HepG2 (cell line): ENCODE measurements around the gene GMCL2. TPM values are rescaled to one million over a fixed set of nuclear protein-coding genes. Genes with fewer than 3 reads are reported as not detected.
A peak's percentile ranks its signal among the peaks of the same experiment; 100 is the strongest.

Experiments used
- ATAC-seq: fragments of 200-7000 bp; cut with Tn5 transposase; 3 replicates; pipeline ENCODE4 v1.9.1; 2020; ENCODE audit warnings: mild to moderate bottlenecking, moderate library complexity
- BruUV-seq: library from RNA; stranded (reverse); fragments of 400-500 nt; replicated peaks from 2 replicates; lab custom pipeline; 2021; lab: Mats Ljungman, UMichigan
- CTCF ChIA-PET: fragments of 300-600 bp; formaldehyde crosslinking; extraction: SDS; loops from one replicate; lab custom pipeline; 2021; ENCODE audit warnings: low total read pairs, inconsistent platforms, low intra/inter-chr PET ratio; lab: Yijun Ruan, JAX
- POLR2A ChIA-PET: fragments of 350-600 bp; sonication (Branson Sonifier 250); formaldehyde crosslinking; loops from one replicate; lab custom pipeline; 2020; ENCODE audit warnings: antibody characterized with exemption, inconsistent platforms; lab: Yijun Ruan, JAX
- DNase-seq: peaks from one replicate; pipeline ENCODE4 v3.0.0-alpha.2; 2015; ENCODE audit warnings: low spot score
- FAIRE-seq: peaks from 3 replicates; lab custom pipeline; 2011; peaks lifted over from hg19 to GRCh38; lab: Jason Lieb, UNC
- H2AFZ ChIP-seq: one replicate; pipeline ENCODE4 v1.6.1; 2011; ENCODE audit warnings: low read length, inconsistent platforms
- H3K27ac ChIP-seq: fragments of 300-600 bp; 3 replicates; pipeline ENCODE4 v1.8.0; 2011; ENCODE audit warnings: mixed run types, mild to moderate bottlenecking, mixed read lengths, low read length, inconsistent platforms; ENCODE audit not compliant: insufficient read depth; ENCODE audit errors: extremely low read length
- H3K27me3 ChIP-seq, 2 experiments: fragments of 200-600 bp in 1 of 2; 2 replicates in 1 of 2; 3 replicates in 1 of 2; pipeline versions ENCODE4 v1.6.0 to v1.8.0; 2011; ENCODE audit warnings: low read length in 2 of 2, mild to moderate bottlenecking in 2 of 2, moderate library complexity in 2 of 2, inconsistent platforms in 1 of 2; ENCODE audit not compliant: insufficient read depth in 2 of 2, control insufficient read depth in 1 of 2
- H3K36me3 ChIP-seq, 2 experiments: fragments of 200-600 bp in 1 of 2; replicated peaks in 1 of 2; 2 replicates in 1 of 2; 3 replicates in 1 of 2; pipeline versions ENCODE4 v1.5.1 to v1.8.0; 2011; ENCODE audit warnings: low read length in 2 of 2, inconsistent platforms in 1 of 2; ENCODE audit not compliant: insufficient read depth in 2 of 2, control insufficient read depth in 1 of 2
- H3K4me1 ChIP-seq: 2 replicates; pipeline ENCODE4 v1.5.1; 2012; ENCODE audit warnings: low read length, inconsistent platforms; ENCODE audit not compliant: insufficient read depth
- H3K4me2 ChIP-seq: 2 replicates; pipeline ENCODE4 v1.6.0; 2011; ENCODE audit warnings: low read depth, low read length, inconsistent platforms
- H3K4me3 ChIP-seq, 3 experiments: fragments of 200-600 bp in 1 of 3; sonication (generic), shearing (Covaris generic) in 1 of 3; replicated peaks in 1 of 3; 2 replicates each; pipeline ENCODE4 v1.5.1; 2011 to 2016; ENCODE audit warnings: low read length in 3 of 3, inconsistent platforms in 2 of 3, low read depth in 2 of 3, mild to moderate bottlenecking in 2 of 3, control low read depth in 1 of 3, mixed read lengths in 1 of 3; ENCODE audit not compliant: insufficient read depth in 1 of 3
- H3K79me2 ChIP-seq: one replicate; pipeline ENCODE4 v1.6.1; 2011; ENCODE audit warnings: low read length, inconsistent platforms; ENCODE audit not compliant: insufficient read depth
- H3K9ac ChIP-seq: 2 replicates; pipeline ENCODE4 v1.6.0; 2011; ENCODE audit warnings: mild to moderate bottlenecking, low read depth, low read length, inconsistent platforms; ENCODE audit not compliant: insufficient read depth
- H3K9me3 ChIP-seq: 2 replicates; pipeline ENCODE4 v1.5.1; 2012; ENCODE audit warnings: mild to moderate bottlenecking, low read length
- H4K20me1 ChIP-seq: 2 replicates; pipeline ENCODE4 v1.6.0; 2011; ENCODE audit warnings: inconsistent platforms, mild to moderate bottlenecking, low read length, moderate library complexity; ENCODE audit not compliant: insufficient read depth
- ATF7-NPFF ChIP-seq: sonication (generic); formaldehyde crosslinking; IDR thresholded peaks from 2 replicates; pipeline ENCODE4 v1.8.1; 2023; ENCODE audit warnings: mild to moderate bottlenecking, low read depth, missing genetic modification reagents, moderate library complexity
- ERF ChIP-seq: IDR thresholded peaks from 2 replicates; pipeline ENCODE4 v1.6.1; 2018; ENCODE audit warnings: missing biosample characterization, missing genetic modification reagents
- NBN ChIP-seq: fragments of 450-650 bp; conservative IDR thresholded peaks from 2 replicates; pipeline ENCODE4 v1.6.1; 2017
- SATB2 ChIP-seq: sonication (generic); formaldehyde crosslinking; IDR thresholded peaks from 2 replicates; pipeline ENCODE4 v1.5.0; 2020; ENCODE audit warnings: missing genetic modification reagents
- SMC3 ChIP-seq: IDR thresholded peaks from 2 replicates; pipeline ENCODE4 v1.6.1; 2011; ENCODE audit warnings: low read length, improper control_type of control experiment
- TBL1XR1 ChIP-seq: fragments of 150-350 bp; IDR thresholded peaks from 2 replicates; pipeline ENCODE4 v1.6.1; 2014; ENCODE audit warnings: borderline replicate concordance, low read length; ENCODE audit not compliant: partially characterized antibody
- ZMYM4 ChIP-seq: sonication (generic); formaldehyde crosslinking; IDR thresholded peaks from 2 replicates; pipeline ENCODE4 v1.8.1; 2023; ENCODE audit warnings: mild to moderate bottlenecking, missing genetic modification reagents
- ZNF296 ChIP-seq: sonication (generic); formaldehyde crosslinking; conservative IDR thresholded peaks from 2 replicates; pipeline ENCODE4 v1.5.0; 2020; ENCODE audit warnings: mild to moderate bottlenecking, missing genetic modification reagents
- ZNF549 ChIP-seq: sonication (generic); formaldehyde crosslinking; IDR thresholded peaks from 2 replicates; pipeline ENCODE4 v1.5.0; 2020; ENCODE audit warnings: missing genetic modification reagents
- ZNF737 ChIP-seq: sonication (generic); formaldehyde crosslinking; IDR thresholded peaks from 2 replicates; pipeline ENCODE4 v1.5.0; 2020; ENCODE audit warnings: missing genetic modification reagents, mild to moderate bottlenecking, borderline replicate concordance
- ZNF749 ChIP-seq: sonication (generic); formaldehyde crosslinking; IDR thresholded peaks from 2 replicates; pipeline ENCODE4 v1.8.0; 2022; ENCODE audit warnings: mild to moderate bottlenecking, missing genetic modification reagents, moderate library complexity, borderline replicate concordance
- ZNF788 ChIP-seq: sonication (generic); formaldehyde crosslinking; IDR thresholded peaks from 2 replicates; pipeline ENCODE4 v1.5.0; 2020; ENCODE audit warnings: mild to moderate bottlenecking, missing genetic modification reagents, borderline replicate concordance
- ZNF839 ChIP-seq: sonication (generic); formaldehyde crosslinking; IDR thresholded peaks from 2 replicates; pipeline ENCODE4 v1.4.0; 2020; ENCODE audit warnings: missing genetic modification reagents, mild to moderate bottlenecking, borderline replicate concordance
- ZUFSP ChIP-seq: sonication (generic); formaldehyde crosslinking; IDR thresholded peaks from 2 replicates; pipeline ENCODE4 v1.9.0; 2021; ENCODE audit warnings: missing genetic modification reagents, mild to moderate bottlenecking, borderline replicate concordance
- WGBS: methylation state at CpG from one replicate; pipeline ENCODE4 v1.1.6; 2017; ENCODE audit warnings: low lambda C conversion rate; 5-methylcytosine and 5-hydroxymethylcytosine counted together
- in situ Hi-C: cut with HindIII; loops from 2 replicates; pipeline ENCODE4 v1.10.0; 2017; ENCODE audit warnings: low pct_unique_long_range_greater_than_20kb; ENCODE audit not compliant: extremely low pct_ligation_motif_present
- intact Hi-C: fragments of 100-400 bp; cut with micrococcal nuclease; formaldehyde crosslinking; loops from one replicate; pipeline ENCODE4 v1.10.0; 2022; ENCODE audit not compliant: unreplicated experiment
- polyA plus RNA-seq, 8 experiments: library from polyadenylated mRNA; depleted of rRNA in 3 of 8; stranded (reverse) in 7 of 8; unstranded in 1 of 8; fragments of >200 nt; fragmentation: Illumina TruSeq in 4 of 8; extraction: Trizol in 4 of 8; gene quantifications; 2 replicates each; pipeline versions ENCODE4 v1.2.1 to v1.2.3, GENCODE V29; 2011 to 2016; ENCODE audit warnings: low read depth in 4 of 8, missing spikeins in 1 of 8, mixed read lengths in 1 of 8; ENCODE audit not compliant: insufficient read depth in 1 of 8
- total RNA-seq, 5 experiments: library from RNA; depleted of rRNA; stranded (reverse); fragments of >200 nt; fragmentation: Illumina TruSeq; extraction: Trizol; gene quantifications; 2 replicates each; pipeline ENCODE4 v1.2.3, GENCODE V29; 2016; ENCODE audit warnings: low read depth in 1 of 5
- TF ChIP-seq, protein P1 (sequence below): sonication (generic); formaldehyde crosslinking; IDR thresholded peaks from 2 replicates; pipeline ENCODE4 v1.8.1; 2023; ENCODE audit warnings: missing genetic modification reagents, mild to moderate bottlenecking, borderline replicate concordance

GMCL2 gene
- total and polyA plus RNA-seq, 2 of the 13 experiments (the other 11 are each of a cell fraction or from before 2014, with no cell fraction given): 0.03 TPM; not detected in 1

- no peak overlapping the region for H3K4me2 ChIP-seq
- H3K9ac ChIP-seq: no peak overlapping the region
- 93% methylated on average over 20 of the region's 38 CpGs for WGBS
- intact Hi-C loops: no loop called here
- TF ChIP-seq ZNF296 (CRISPR knock-in tag): no peak
- in situ Hi-C loops: no loop called here
- ATAC-seq: no peak
- H3K36me3 ChIP-seq: no peaks in the 10 kb centered on the region
- no TSS peak for BruUV-seq
- H3K4me3 ChIP-seq: no peak overlapping the region
- no peak for FAIRE-seq
- H3K27ac ChIP-seq: no peak overlapping the region
- H3K27me3 ChIP-seq: peaks cover 2 to 31% of the 10 kb centered on the region in 2 experiments; a peak in 4 of 5 replicates
- H2AFZ ChIP-seq: no peak overlapping the region
- H3K79me2 ChIP-seq: no peaks in the 10 kb centered on the region
- H3K4me1 ChIP-seq: peaks cover 9% of the 10 kb centered on the region
- no peaks in the 10 kb centered on the region for H3K9me3 ChIP-seq
- no peak for DNase-seq
- CTCF ChIA-PET: no interaction called here
- H4K20me1 ChIP-seq: no peaks in the 10 kb centered on the region
- POLR2A ChIA-PET: no interaction called here
Measured at GRCh38 chr5:178165581-178165980, 21.6 kb downstream of the GMCL2 start.

GRCh38 chr5:178163772-178164735 is 23.1 kb downstream of the GMCL2 start:
- ChIA-PET POLR2A (no interaction called here), CTCF (interaction anchor here (1.7 to 2.2 kb wide), 3 partner anchors 18 to 88 kb away, joined by 8 to 31 read pairs (median 9); no protein-coding TSS in a partner anchor)
- H3K4me2 ChIP-seq: peak overlapping the region; percentile 64
- peak; percentile 58 for DNase-seq
- no peak overlapping the region for H3K27ac ChIP-seq
- no peak overlapping the region for H2AFZ ChIP-seq
- H3K9me3 ChIP-seq: no peaks in the 10 kb centered on the region
- H3K9ac ChIP-seq: 0 out of 2 replicates have a peak overlapping the region, but pooled peaks have one; percentile 3
- H4K20me1 ChIP-seq: no peaks in the 10 kb centered on the region
- peaks cover 9% of the 10 kb centered on the region for H3K4me1 ChIP-seq
- intact Hi-C loops (loop anchor here (1.0 to 5.0 kb wide), 2 partner anchors 88 to 187 kb away; no protein-coding TSS in a partner anchor), in situ Hi-C loops (no loop called here)
- no TSS peak for BruUV-seq
- 23% methylated on average over 11 of the region's 33 CpGs for WGBS
- H3K79me2 ChIP-seq: no peaks in the 10 kb centered on the region
- H3K27me3 ChIP-seq: peaks cover 2 to 28% of the 10 kb centered on the region in 2 experiments; a peak in 4 of 5 replicates
- H3K4me3 ChIP-seq: peak overlapping the region in 1 of 3 experiments; percentile 40; a peak in 1 of 6 replicates
- ATAC-seq: peak; percentile 97
- H3K36me3 ChIP-seq: no peaks in the 10 kb centered on the region
- FAIRE-seq: peak; percentile 44
- TF ChIP-seq SMC3 (peak; percentile 42; the same call in 1 of the 2 replicates), ATF7-NPFF (no peak), ZNF737 (CRISPR knock-in tag) (no peak), ZUFSP (no peak), ZMYM4 (no peak), ZNF749 (CRISPR knock-in tag) (no peak), SATB2 (no peak), ZNF839 (CRISPR knock-in tag) (no peak), ZNF549 (CRISPR knock-in tag) (no peak), ERF (CRISPR knock-in tag) (0 out of 2 replicates have a peak, but pooled peaks have one; percentile 32), NBN (no peak), TBL1XR1 (no peak), ZNF788 (CRISPR knock-in tag) (peak; percentile 53; the same call in 1 of the 2 replicates)
- TF ChIP-seq, protein P1, sequence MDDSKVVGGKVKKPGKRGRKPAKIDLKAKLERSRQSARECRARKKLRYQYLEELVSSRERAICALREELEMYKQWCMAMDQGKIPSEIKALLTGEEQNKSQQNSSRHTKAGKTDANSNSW: no peak
